ENCODE measurements around the gene APBA3.

DNA sequence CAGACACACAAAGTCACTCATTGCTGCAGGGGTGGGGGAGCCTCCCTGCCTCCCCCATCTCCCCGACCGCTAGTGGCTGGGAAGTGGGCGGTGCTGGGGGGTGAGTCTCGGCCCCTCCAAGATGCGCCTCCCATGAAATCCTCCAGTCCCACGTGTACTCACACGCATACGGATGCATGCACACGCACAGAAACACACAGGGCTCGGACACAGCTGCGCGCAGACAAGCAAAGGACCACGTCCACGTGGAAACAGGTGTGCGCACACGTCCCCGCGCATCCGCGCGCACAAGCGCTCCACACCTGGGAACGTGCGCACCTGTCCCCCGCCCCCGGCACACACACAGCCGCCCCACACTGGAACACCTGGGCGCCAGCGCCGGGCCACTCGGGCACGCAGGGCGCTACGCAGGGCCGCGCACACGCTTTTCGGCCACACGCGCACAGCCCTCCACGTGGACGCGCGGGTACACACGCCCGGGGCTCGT lies 24.0 kb upstream of the APBA3 start:
- TF ChIP-seq POLR2A (IDR thresholded peaks at IDR 0.05) = no peak
- TF ChIP-seq, protein P1, sequence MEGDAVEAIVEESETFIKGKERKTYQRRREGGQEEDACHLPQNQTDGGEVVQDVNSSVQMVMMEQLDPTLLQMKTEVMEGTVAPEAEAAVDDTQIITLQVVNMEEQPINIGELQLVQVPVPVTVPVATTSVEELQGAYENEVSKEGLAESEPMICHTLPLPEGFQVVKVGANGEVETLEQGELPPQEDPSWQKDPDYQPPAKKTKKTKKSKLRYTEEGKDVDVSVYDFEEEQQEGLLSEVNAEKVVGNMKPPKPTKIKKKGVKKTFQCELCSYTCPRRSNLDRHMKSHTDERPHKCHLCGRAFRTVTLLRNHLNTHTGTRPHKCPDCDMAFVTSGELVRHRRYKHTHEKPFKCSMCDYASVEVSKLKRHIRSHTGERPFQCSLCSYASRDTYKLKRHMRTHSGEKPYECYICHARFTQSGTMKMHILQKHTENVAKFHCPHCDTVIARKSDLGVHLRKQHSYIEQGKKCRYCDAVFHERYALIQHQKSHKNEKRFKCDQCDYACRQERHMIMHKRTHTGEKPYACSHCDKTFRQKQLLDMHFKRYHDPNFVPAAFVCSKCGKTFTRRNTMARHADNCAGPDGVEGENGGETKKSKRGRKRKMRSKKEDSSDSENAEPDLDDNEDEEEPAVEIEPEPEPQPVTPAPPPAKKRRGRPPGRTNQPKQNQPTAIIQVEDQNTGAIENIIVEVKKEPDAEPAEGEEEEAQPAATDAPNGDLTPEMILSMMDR (IDR thresholded peaks at IDR 0.05) = no peak

Data from Peyer's patch (tissue), 4 donors.